Measurements from ENCODE around the gene ARVCF.
"Not testable (repeated sequence)": the region's sequence is repeated elsewhere in the genome, so short reads cannot be mapped to it uniquely, and the experiment has no call there.

ARVCF gene

DNA sequence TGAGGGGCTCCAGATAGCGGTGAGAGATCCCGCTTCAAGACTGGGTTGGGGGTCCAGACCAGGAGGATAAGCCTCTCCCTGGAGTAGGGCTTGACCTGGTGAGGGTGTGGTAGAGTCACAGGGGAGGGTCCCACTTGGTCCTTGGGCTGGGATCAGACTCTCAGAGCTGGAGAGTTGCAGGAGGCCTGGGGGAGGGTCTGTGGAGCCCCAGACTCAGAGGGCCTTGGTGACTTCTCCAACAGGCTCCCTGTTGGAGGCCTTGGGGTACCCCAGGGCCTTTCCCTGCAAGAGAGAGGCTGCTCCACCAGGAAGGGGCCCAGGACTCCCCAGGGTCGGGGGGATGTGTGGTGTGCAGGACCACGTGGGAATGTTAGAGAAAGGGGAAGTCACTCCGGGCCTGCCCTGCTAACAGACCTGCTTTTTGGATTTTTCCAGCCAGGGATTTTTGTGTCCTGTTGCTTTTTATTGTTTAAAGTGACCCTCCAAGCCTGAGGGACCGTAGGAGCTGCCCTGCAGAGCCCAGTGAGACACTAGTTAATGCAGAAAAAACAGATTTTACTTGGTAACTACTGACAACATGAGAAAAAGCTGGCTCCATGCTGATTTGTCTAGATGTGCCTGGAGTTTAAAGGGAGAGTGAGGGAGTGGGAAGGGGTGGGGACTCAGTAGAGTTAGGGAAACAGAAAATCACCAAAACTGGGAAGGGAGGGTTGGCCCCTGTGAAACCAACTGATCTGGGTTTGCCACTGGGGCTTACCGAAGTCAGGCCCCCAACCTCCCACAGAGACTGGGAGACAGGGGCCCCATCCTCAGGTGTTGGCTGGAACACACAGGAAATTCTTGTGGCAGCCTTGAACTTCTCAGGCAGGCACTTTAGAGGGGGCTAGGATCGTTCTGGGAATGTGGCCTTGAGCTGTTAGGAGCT lies 74.2 kb downstream of the ARVCF start:
- Mint-ChIP-seq H3K9me3 (no peaks in the 10 kb centered on the region), H3K4me1 (ENCODE audit: low read depth) (peaks cover 30% of the 10 kb centered on the region), H3K4me3 (peak overlapping the region; percentile 94), H3K36me3 (ENCODE audit: low read depth) (peaks cover 7% of the 10 kb centered on the region), H3K27ac (peak overlapping the region; percentile 93), H3K27me3 (ENCODE audit: low read depth) (no peaks in the 10 kb centered on the region)
- no peak for DNase-seq (ENCODE audit: low spot score)

DNA sequence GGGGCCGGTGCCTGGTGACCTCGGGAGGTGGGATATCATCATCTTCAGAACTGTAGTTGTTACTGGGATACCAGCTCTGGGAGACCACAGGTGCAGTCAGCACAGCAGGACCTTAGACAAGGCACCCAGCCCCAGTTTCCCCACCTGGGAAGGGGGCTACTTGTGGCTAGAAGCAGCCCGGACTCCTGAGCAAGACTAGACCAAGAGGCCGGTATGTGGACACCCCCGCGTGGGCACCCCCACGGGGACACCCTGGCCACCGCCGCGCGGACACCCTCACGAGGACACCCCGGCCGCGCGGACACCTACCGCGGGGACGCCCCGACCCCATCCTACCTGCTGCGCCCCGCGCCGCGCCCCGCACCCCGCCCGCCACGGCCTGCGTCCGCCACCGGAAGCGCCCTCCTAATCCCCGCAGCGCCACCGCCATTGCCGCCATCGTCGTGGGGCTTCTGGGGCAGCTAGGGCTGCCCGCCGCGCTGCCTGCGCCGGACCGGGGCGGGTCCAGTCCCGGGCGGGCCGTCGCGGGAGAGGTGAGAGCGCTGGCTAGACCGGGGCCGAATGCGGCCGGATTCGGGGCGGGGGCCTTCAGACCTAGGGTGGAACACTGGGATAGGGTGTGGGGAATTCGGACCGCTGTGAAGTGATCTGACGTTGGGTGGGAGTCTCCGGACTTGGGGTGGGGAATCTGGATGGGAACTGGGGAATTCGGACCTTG lies 75.1 kb downstream of the ARVCF start, which contains the start of the genes COMT and TXNRD2:
Gene COMT, plus strand, starts transcription at position 408 of the 718 bp plus-strand sequence. CDS start 20,755 bp downstream, outside the sequence.
Gene TXNRD2, minus strand, starts transcription at position 454 of the 718 bp plus-strand sequence. Its CDS starts 15 bp downstream, at position 439.
- DNase-seq (ENCODE audit: low spot score) = peak; percentile 64
- H3K4me1 Mint-ChIP-seq (ENCODE audit: low read depth) = peaks cover 26% of the 10 kb centered on the region
- H3K36me3 Mint-ChIP-seq (ENCODE audit: low read depth) = peaks cover 13% of the 10 kb centered on the region
- H3K9me3 Mint-ChIP-seq = peaks cover 3% of the 10 kb centered on the region
- peak within 1 kb of the TSS; percentile 94 for H3K4me3 Mint-ChIP-seq
- H3K27me3 Mint-ChIP-seq (ENCODE audit: low read depth) = no peaks in the 10 kb centered on the region
- peak within 1 kb of the TSS; percentile 93 for H3K27ac Mint-ChIP-seq

DNA sequence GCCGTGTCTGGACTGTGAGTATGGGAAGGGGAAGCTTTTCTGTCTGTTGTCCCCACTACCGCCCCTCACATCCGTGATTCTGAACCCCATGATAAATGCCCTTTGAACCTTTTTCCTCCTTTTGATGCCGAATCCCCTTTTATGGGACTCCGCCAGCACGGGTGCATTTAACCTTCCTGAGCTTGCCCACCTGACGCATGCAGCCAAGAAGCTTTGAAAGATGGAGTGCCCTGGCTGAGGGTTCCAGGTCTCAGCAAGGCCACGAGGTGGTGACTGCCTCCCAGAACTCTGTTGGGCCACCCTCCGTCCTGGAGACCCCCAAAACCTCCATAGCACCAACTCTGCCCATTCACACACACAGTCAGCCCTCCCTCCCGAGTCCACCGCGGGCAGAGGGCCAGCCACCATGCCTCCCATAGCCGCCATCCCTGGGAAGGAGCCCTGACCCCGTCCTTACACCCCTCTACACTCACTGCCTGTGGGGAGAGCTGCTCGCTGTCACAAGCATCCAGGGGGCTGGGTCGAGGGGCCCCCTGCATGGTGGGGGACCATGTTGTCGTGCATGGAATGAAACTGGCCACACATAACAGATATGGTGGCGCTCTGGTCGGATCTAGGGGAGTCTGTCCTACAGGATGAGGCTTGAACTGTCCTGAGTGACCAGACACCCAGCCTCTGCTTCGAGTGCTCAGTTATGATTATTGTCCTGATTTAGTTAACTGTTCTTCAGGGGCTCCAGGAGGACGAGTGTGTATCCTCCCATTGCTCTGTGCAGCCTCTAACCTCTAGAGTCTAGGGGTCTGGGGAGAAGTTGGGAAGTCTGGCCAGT lies 75.9 kb downstream of the ARVCF start:
- peak overlapping the region; percentile 86 for H3K4me3 Mint-ChIP-seq
- H3K27me3 Mint-ChIP-seq (ENCODE audit: low read depth) = no peaks in the 10 kb centered on the region
- peak overlapping the region; percentile 88 for H3K27ac Mint-ChIP-seq
- H3K4me1 Mint-ChIP-seq (ENCODE audit: low read depth) = peaks cover 24% of the 10 kb centered on the region
- no peak for DNase-seq (ENCODE audit: low spot score)
- peaks cover 10% of the 10 kb centered on the region for H3K9me3 Mint-ChIP-seq
- peaks cover 20% of the 10 kb centered on the region for H3K36me3 Mint-ChIP-seq (ENCODE audit: low read depth)

DNA sequence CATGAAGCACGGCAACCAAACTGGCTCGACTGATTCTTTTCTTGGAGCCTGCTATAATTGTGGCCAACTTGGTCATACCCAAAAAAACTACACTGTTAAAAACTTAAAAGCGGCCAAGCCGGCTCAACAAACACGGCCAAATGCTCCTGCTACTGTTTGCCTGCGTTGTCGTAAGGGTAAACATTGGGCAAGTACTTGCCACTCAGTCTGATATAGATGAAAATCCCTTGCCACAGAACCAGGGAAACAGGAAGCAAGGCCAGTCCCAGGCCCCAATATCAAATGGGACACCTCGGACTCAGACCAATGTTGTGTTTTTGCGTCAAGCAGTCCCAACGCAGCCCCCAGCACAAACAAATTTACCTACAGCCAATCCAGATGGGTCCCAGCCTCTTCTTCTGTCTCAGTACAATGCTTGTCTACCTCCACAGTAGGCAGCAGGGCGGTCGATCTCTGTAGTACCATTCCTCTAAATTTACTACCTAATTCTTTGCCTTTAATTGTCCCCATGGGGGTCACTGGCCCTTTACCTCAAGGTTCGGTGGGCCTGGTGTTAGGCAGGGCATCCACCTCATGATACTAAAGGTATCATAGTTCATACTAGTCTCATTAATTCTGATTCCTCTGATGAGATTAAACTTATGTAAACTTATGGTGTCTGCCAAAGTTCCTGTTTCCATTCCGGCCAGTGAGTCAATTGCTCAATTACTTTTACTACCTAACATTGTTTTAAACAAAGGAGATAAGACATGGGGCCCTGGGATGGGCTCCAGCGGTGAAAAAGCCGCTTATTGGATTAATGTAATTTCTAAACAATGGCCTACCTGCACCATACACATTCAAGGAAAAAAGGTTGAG lies 78.8 kb downstream of the ARVCF start:
- no peak overlapping the region for H3K4me3 Mint-ChIP-seq
- H3K36me3 Mint-ChIP-seq (ENCODE audit: low read depth) = peaks cover 24% of the 10 kb centered on the region
- peaks cover 16% of the 10 kb centered on the region for H3K9me3 Mint-ChIP-seq
- DNase-seq (ENCODE audit: low spot score) = no peak
- no peak overlapping the region for H3K27ac Mint-ChIP-seq
- no peaks in the 10 kb centered on the region for H3K27me3 Mint-ChIP-seq (ENCODE audit: low read depth)
- H3K4me1 Mint-ChIP-seq (ENCODE audit: low read depth) = peaks cover 12% of the 10 kb centered on the region

DNA sequence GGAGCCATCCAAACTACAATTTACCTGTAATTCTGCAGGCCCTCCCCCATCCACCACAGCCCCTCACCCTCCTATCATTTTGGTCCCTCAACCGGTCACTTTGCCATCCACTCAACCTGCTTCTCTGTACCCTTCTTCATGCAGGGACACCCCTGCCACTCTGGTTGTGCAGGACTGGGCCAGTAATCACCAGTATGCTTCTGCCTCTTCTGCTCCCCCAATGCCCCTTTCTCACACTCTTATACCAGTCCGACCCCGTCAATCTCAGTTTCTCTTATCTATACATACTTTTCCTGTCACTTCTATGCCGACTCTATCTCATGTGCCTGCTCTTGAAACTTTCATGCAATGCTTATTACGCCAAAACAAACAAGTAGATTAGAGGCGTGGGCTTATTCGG lies 80.1 kb downstream of the ARVCF start:
- H3K27me3 Mint-ChIP-seq (ENCODE audit: low read depth) = no peaks in the 10 kb centered on the region
- H3K4me1 Mint-ChIP-seq (ENCODE audit: low read depth) = peaks cover 8% of the 10 kb centered on the region
- H3K9me3 Mint-ChIP-seq = peaks cover 16% of the 10 kb centered on the region
- DNase-seq (ENCODE audit: low spot score) = no peak
- H3K4me3 Mint-ChIP-seq = no peak overlapping the region
- H3K36me3 Mint-ChIP-seq (ENCODE audit: low read depth) = peaks cover 21% of the 10 kb centered on the region
- no peak overlapping the region for H3K27ac Mint-ChIP-seq

DNA sequence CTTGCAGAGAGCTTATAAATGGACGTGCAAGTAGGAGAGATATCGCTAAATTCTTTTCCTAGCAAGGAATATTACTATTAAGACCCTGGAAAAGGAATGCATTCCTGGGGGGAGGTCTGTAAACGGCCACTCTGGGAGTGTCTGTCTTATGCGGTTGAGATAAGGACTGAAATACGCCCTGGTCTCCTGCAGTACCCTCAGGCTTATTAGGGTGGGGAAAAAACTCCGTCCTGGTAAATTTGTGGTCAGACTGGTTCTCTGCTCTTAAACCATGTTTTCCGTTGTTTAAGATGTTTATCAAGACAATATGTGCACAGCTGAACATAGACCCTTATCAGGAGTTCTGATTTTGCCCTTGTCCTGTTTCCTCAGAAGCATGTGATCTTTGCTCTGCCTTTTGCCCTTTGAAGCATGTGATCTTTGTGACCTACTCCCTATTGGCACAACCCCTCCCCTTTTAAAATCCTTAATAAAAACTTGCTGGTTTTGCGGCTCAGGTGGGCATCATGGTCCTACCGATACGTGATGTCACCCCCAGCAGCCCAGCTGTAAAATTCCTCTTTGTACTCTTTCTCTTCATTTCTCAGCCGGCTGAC lies 81.4 kb downstream of the ARVCF start:
- not testable (repeated sequence) for DNase-seq (ENCODE audit: low spot score); H3K27me3 Mint-ChIP-seq (ENCODE audit: low read depth); H3K4me1 Mint-ChIP-seq (ENCODE audit: low read depth); H3K27ac Mint-ChIP-seq; H3K4me3 Mint-ChIP-seq
- peaks cover 21% of the 10 kb centered on the region for H3K36me3 Mint-ChIP-seq (ENCODE audit: low read depth)
- H3K9me3 Mint-ChIP-seq = peaks cover 16% of the 10 kb centered on the region

DNA sequence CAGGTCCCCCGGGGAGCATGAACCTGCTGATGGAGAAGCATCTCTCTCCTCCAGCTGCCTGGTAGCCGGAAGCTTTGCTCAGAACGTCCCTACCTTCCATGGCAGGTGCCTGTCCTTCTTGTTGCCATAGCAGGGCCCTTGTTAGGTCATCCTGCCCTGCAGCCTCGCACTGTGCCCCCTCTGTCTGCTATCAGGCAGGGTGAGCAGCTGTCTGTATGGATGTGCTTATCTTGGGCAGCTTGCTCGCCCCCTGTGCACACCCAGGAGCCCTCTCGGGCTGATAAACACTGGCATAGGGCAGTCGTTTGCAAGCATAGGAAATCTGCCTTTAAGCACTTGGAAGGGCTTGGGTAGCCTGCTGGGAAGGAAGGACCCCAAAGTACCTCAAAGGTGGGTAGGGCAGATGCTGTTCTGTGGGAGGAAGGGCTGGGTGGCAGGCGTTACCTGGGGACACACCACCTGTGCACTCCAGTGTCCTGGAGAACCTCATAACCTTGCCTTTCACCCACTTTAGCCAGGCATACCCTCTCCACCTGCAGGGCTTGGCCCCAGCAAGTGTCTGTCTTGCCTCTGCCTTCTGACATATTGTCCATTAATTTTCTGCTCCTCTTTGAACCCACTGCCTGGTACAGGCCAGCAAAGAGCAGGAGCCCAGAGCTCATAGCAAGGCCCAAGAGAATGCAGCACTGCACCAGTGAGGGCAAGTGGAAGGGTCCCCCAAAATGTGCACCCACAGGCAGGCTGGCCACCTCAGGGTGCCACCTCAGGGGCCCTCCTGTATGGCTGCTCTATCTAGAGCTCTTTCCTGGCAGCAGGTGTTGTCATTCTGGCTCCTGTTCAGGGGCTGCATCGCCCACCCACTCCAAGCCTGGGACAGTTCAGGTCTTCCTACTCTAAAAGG lies 83.0 kb downstream of the ARVCF start:
- peaks cover 21% of the 10 kb centered on the region for H3K36me3 Mint-ChIP-seq (ENCODE audit: low read depth)
- peaks cover 16% of the 10 kb centered on the region for H3K9me3 Mint-ChIP-seq
- no peak overlapping the region for H3K27ac Mint-ChIP-seq
- H3K4me1 Mint-ChIP-seq (ENCODE audit: low read depth) = no peaks in the 10 kb centered on the region
- DNase-seq (ENCODE audit: low spot score) = no peak
- no peak overlapping the region for H3K4me3 Mint-ChIP-seq
- H3K27me3 Mint-ChIP-seq (ENCODE audit: low read depth) = no peaks in the 10 kb centered on the region

DNA sequence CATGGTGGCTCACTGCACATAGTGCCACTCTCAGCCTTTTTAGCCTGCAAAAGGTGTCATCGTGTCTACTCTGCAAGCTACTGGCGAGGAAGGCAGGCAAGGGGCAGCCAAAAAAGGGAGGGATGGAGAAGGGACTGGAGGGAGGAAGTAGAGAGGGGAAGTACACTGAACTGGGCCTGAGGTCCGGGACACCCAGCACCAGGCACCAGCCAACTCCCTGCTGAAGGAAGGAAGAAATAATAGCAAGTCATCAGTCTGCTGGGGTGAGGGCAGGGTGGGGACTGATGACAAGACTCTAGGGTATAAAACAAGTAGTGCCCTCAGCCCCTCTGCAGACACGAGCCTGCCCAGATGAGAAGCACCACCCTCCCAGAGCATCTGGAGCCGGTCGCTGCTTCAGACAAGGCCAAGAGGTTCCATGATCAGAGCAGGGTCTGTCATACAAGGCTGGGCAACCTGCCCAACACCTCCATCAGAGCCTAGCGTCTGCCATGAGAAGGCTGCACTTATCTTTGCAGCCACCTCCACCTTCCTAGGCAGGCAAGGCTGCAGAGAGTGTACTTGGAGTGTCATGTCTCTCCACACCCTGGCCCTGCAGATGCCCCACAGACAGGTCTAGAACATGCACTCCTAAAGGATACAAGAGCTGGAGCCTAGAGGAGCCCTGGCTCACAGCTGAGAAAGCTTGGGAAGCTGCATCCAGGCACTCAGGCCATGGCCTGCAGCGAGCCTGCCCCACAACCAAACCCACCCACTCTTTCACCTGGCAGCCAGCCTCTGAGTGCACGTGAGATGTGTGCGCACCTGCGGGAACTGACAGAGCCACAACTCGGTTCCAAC lies 84.0 kb downstream of the ARVCF start:
- no peak for DNase-seq (ENCODE audit: low spot score)
- peaks cover 19% of the 10 kb centered on the region for H3K36me3 Mint-ChIP-seq (ENCODE audit: low read depth)
- H3K4me3 Mint-ChIP-seq = no peak overlapping the region
- no peaks in the 10 kb centered on the region for H3K4me1 Mint-ChIP-seq (ENCODE audit: low read depth)
- no peak overlapping the region for H3K27ac Mint-ChIP-seq
- no peaks in the 10 kb centered on the region for H3K27me3 Mint-ChIP-seq (ENCODE audit: low read depth)
- H3K9me3 Mint-ChIP-seq = peaks cover 16% of the 10 kb centered on the region

DNA sequence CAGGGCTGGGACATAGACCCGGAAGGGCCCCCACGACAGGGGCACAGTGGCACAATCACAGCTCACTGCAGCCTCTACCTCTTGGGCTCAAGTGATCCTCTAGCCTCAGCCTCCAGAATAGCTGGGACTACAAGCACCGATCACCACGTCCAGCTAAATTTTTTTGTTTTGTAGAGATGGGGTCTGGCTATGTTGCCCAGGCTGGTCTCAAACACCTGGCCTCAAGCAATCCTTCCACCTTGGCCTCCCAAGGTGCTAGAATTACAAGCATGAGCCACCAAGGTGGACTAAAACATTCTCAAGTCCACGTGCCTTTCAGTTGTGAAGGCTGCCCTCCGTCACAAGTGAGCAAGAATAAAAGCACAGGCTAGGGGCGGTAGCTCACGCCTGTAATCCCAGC lies 85.1 kb downstream of the ARVCF start:
- peaks cover 13% of the 10 kb centered on the region for H3K9me3 Mint-ChIP-seq
- H3K27me3 Mint-ChIP-seq (ENCODE audit: low read depth) = no peaks in the 10 kb centered on the region
- H3K4me3 Mint-ChIP-seq = no peak overlapping the region
- no peak overlapping the region for H3K27ac Mint-ChIP-seq
- peaks cover 14% of the 10 kb centered on the region for H3K36me3 Mint-ChIP-seq (ENCODE audit: low read depth)
- no peaks in the 10 kb centered on the region for H3K4me1 Mint-ChIP-seq (ENCODE audit: low read depth)
- no peak for DNase-seq (ENCODE audit: low spot score)

DNA sequence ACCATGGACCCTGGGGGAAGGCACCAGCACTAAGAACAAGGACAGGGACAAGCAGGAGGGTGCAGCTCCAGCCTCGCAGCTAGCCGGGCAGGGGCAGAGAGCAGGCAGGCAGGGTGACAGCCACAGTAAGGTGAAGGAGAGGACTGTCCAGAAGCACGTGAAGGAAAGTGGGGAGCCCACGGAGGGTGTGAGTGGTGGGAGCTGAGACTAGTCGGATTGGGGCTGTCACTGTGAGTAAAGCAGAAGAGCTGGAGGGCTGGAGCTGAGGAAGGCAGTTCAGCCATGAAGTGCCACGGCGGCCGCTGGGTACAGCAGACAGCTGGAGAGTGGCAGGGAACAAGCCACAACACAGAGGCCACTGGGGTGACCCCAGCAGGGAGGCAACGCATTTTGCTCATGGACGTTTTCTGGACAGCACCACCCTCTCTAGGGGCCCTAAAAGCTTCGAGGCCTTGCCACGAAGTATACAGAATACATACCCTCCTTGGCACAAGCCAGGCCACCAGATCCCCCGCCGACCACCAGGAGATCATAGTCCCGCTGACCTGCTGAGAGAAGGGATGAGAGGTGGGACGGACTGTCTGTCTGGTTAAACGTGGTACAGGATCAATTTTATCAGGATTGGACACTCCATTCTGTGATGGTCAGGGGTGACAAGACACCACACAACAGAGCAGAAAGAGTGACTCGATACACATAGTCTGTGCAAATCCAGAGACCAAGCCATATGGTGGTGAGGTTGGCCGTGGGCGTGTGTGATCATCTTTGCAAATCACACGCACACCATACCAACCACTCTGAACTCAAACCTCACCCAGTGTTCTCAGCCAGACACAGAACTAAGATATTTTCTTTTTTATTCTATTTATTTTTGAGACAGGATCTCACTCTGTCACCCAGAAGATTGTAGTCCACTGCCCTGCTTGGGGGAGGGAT lies 85.8 kb downstream of the ARVCF start:
- peaks cover 7% of the 10 kb centered on the region for H3K36me3 Mint-ChIP-seq (ENCODE audit: low read depth)
- H3K4me3 Mint-ChIP-seq = no peak overlapping the region
- H3K27ac Mint-ChIP-seq = no peak overlapping the region
- H3K27me3 Mint-ChIP-seq (ENCODE audit: low read depth) = no peaks in the 10 kb centered on the region
- no peak for DNase-seq (ENCODE audit: low spot score)
- no peaks in the 10 kb centered on the region for H3K4me1 Mint-ChIP-seq (ENCODE audit: low read depth)
- H3K9me3 Mint-ChIP-seq = peaks cover 6% of the 10 kb centered on the region

Measured in T-helper 2 cell treated with Interferon-gamma antibody and Interleukin-4, amounts not matched to agents 5 μg/mL and 100 μg/mL, for 36 hours (primary cell).